ENCODE results near the gene GALM.

GRCh38 chr2:38745267-38745666 is 79.4 kb downstream of the GALM start:
- TF ChIP-seq CTCF (tag by site-specific recombination; IDR thresholded peaks at IDR 0.05) = no peak
- TF ChIP-seq TSHZ1 (tag by site-specific recombination; IDR thresholded peaks at IDR 0.05; ENCODE audit: borderline replicate concordance) = no peak
- TF ChIP-seq KLF17 (tag by site-specific recombination; IDR thresholded peaks at IDR 0.05) = no peak
